Cardiac fibroblast (primary cell): ENCODE data around the gene XIRP1.

Experiments
- DNase-seq, 2 donors: peaks; one replicate each; pipeline versions ENCODE4 v3.0.0 to v3.0.0-alpha.2; 2010; ENCODE audit warnings: low read depth in 2 of 2
- H3K4me3 ChIP-seq, 2 donors: replicated peaks in 1 of 2; 1 replicate in 1 of 2; 2 replicates in 1 of 2; pipeline ENCODE4 v1.5.1; 2011; ENCODE audit warnings: low read depth in 2 of 2, low read length in 2 of 2, mild to moderate bottlenecking in 2 of 2, moderate library complexity in 1 of 2
- TF ChIP-seq, protein P1 (sequence below): IDR thresholded peaks from one replicate; pipeline ENCODE4 v1.5.1; 2011; ENCODE audit warnings: low read depth, mild to moderate bottlenecking, low read length, inconsistent platforms

XIRP1 gene

DNA sequence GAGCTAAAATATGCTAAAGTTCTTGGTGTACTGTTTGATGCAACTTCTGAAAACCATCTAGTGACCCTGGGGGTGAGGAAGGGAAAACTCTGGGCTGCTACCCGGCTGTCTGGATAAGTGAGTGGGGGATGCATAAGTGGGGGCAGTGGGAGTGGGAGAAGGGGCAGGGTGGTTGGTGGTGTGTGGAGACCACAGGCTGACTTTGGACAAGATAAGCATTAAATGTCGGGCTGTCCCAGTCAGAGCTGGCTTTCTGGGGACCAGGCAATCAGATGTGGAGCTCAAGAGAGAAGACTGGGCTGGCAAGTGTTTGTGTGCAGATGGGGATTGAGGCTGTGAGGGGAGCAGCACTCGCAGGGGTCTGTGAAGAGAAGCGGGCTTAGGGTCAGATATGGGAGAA lies 11.0 kb upstream of the XIRP1 start:
- no peak overlapping the region for H3K4me3 ChIP-seq
- DNase-seq, result no peak
- TF ChIP-seq, protein P1, sequence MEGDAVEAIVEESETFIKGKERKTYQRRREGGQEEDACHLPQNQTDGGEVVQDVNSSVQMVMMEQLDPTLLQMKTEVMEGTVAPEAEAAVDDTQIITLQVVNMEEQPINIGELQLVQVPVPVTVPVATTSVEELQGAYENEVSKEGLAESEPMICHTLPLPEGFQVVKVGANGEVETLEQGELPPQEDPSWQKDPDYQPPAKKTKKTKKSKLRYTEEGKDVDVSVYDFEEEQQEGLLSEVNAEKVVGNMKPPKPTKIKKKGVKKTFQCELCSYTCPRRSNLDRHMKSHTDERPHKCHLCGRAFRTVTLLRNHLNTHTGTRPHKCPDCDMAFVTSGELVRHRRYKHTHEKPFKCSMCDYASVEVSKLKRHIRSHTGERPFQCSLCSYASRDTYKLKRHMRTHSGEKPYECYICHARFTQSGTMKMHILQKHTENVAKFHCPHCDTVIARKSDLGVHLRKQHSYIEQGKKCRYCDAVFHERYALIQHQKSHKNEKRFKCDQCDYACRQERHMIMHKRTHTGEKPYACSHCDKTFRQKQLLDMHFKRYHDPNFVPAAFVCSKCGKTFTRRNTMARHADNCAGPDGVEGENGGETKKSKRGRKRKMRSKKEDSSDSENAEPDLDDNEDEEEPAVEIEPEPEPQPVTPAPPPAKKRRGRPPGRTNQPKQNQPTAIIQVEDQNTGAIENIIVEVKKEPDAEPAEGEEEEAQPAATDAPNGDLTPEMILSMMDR, result no peak

DNA sequence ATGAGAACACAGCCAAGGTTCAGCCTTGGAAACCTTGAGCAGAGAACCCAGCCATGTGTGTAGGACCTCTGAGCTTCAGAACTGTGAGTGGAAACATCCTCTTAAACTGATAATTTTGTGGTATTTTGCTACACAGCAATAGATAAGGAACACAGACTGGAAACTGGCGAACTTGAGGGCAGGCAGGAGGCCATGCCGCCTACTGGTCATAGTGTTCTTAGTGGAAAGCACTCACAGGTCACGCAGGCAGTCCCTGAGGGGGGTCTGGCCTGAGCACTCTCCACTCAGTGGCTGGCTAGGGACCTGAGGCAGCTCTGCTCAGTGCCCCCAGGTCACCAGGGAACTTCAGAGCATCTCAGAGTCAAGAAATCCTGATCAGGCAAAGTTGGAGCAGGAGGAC lies 9.7 kb upstream of the XIRP1 start:
- peak in 1 of 2 donors; percentile 52 for DNase-seq
- TF ChIP-seq, protein P1, result no peak
- H3K4me3 ChIP-seq, result no peak overlapping the region

DNA sequence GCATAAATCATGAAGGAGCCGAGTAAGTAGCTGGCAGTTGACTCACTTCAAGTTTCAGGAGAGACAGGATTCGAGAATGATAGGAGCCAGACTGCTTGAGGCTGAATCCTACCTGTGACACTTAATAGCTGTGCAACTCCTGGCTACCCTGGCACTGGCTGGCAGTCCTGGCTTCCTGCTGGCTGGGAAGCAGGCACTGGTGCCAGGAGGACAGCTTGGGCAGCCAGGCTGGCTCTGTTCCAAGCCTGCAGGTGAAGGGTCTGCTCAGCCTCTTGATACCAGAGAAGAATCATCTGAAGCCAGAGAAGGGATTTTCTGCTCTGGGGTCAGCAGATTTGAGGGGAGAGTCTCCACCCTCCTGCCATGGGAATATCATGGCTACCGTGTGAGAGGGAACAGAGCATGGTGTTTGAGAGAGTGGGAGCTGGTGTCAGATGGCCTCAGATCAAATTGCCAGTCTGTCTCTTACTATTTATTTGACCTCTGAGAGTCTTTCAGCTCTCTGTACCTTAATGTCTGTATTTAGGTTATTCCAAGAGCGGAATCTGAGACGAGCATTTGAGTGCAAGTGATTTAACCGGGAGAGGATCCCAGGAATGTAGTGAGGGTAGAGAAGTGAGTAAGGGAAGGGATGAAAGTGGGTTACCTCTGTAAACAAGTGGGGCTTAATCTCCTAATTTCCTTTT lies 4.4 kb upstream of the XIRP1 start:
- TF ChIP-seq, protein P1, result no peak
- no peak for DNase-seq
- H3K4me3 ChIP-seq, result no peak overlapping the region

DNA sequence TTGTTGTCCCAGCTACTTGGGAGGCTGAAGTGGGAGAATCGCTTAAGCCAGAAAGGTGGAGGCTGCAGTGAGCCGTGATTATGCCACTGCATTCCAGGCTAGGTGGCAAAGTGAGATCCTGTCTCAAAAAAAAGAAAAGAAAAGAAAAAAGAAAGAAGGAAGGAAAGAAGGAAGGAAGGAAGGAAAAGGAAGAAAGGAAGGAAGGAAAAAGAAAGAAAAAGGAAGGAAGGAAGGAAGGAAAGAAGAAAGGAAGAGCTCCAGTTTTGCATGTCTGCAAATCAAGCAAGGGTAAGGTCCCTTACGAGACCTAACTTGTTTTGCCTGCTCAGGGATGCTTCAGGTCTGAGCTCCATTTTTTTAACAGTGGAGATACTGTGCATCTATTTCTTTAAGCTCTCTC lies 3.6 kb upstream of the XIRP1 start:
- TF ChIP-seq, protein P1, result no peak
- no peak for DNase-seq
- no peak overlapping the region for H3K4me3 ChIP-seq

DNA sequence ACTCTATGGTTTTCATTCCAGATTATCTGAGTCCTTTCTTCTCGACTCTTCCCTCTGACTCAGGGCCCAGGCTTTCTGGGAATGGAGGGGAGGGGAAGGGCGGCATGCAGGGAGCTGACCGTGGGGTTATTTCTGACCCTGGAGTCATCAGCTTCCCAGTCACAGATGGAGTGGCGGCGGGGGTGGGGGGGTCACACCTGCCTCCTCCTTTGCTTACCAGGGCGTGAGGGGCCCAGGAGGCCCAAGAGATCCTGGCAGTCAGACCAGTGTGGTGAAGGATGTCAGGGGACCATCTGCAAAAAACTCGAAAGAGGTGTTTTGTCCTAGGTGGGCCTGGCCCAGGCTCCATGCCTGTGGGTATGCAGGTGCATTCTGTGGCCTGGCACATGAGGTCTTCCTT lies 996 bp upstream of the XIRP1 start:
- H3K4me3 ChIP-seq, result no peak overlapping the region
- DNase-seq, result peak in 1 of 2 donors; percentile 28
- TF ChIP-seq, protein P1, result no peak

DNA sequence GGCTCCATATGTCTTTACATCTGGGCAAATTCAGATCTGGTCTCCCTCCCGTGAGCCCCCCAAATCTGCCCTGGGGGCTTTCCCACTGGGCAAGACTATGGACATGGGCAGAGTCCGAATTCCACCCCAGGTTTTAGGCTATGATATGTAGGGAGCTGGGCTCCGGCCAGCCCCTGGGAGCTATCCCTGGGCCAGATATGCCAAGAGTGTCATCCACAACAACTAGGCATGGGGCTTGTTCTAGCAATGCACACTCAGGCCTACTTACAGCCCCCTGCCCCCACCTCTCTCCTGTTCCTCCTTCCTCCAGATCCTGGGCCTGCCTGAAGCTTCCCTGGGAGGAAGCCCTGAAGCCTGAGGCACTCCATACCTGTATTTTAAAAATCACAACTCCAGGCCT lies 622 bp downstream of the XIRP1 start:
- DNase-seq, result no peak
- no peak overlapping the region for H3K4me3 ChIP-seq
- TF ChIP-seq, protein P1, result no peak

DNA sequence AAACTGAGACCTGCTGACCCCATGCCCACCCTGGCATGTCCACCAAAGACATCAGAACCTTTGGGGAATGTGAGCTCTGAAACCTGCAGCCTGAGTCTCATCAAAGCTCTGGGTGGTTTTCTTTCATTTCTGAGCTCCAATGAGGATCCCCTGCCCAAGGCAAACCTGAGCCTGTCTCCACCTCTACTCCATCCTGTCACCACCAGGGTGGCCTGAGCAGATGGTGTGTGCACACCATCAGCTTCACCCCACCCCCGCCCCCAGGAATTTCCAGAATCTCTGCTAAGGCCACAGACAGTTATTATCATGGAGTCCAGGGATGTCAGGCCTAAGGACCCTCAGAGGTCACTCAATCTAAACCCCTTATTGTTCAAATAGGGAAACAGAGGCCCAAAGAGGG lies 1.3 kb downstream of the XIRP1 start:
- TF ChIP-seq, protein P1, result no peak
- no peak overlapping the region for H3K4me3 ChIP-seq
- no peak for DNase-seq
